ENCODE measurements around the gene ITGAX.

DNA sequence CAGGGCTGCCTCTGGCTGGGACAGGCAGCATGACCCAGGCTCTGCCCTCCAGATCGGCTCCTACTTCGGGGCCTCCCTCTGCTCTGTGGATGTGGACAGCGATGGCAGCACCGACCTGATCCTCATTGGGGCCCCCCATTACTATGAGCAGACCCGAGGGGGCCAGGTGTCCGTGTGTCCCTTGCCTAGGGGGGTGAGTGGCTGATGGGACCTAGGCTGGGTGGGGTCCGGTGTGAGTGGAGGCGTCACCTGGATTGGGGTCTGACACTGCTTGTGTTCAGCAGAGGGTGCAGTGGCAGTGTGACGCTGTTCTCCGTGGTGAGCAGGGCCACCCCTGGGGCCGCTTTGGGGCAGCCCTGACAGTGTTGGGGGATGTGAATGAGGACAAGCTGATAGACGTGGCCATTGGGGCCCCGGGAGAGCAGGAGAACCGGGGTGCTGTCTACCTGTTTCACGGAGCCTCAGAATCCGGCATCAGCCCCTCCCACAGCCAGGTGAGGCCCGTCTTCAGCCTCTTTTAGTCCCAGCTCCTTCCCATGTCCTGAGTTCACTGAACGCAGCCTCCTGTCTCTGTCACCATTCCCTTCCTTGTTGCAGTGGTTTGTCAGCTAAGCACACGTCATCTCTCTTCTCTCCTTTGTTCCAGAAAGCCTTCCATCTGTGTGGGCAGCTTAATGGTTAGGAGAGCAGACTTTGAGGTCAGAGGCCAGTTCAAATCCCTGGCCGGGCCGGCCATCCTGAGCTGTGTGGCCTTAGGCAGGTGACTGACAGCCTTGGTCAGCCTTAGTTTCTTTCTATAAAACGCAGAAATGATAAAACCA lies 56.3 kb downstream of the ITGAX start:
- TF ChIP-seq CTCF (IDR thresholded peaks at IDR 0.05) (no peak), POLR2A (IDR thresholded peaks at IDR 0.05) (no peak)
